Thyroid gland (tissue), 4 donors: ENCODE results near the gene C1orf167.

Experiments used
- CTCF ChIP-seq, 6 experiments: fragments of 200-600 bp in 3 of 6; fragments of 450-650 bp in 3 of 6; sonication (generic) in 3 of 6; IDR thresholded peaks; one replicate each; pipeline ENCODE4 v1.5.1; 2016 to 2019; ENCODE audit warnings: antibody characterized with exemption in 6 of 6, mild to moderate bottlenecking in 2 of 6, inconsistent platforms in 1 of 6, moderate library complexity in 1 of 6
- POLR2A ChIP-seq, 2 donors: fragments of 450-650 bp; IDR thresholded peaks; one replicate each; pipeline ENCODE4 v1.6.1; 2017; ENCODE audit warnings: antibody characterized with exemption in 2 of 2, mild to moderate bottlenecking in 2 of 2, moderate library complexity in 1 of 2

DNA sequence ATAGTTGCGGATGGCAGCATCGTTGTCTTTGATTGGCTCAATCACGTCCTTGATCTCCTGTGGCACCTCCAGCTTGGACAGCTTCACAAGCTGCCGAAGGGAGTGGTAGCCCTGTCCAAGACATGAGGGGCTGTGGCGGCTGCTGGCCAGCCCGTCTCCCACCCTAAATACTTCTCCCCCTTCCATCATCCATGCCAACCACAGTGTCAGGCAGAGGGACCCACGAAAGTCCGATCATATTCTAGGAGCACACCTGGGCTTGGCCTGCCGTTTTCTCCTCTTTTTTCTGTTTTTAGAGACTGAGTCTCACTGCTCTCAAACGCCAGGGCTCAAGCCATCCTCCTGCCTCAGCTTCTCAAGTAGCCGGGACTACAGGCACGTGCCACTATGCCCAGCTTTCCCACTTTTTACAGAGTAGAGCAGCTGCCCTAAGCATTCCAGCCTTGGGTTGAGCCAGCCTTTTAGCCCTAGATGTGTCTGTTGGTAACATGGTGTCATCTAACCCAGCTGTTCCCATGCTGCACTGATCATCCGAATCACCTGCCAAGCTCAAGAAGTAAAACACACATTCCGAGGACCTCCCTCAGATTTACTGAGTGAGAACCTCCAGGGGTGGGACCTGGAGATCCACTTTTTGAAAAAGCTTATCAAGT, 33.4 kb downstream of the C1orf167 start:
- TF ChIP-seq CTCF (IDR thresholded peaks at IDR 0.05) (no peak), POLR2A (IDR thresholded peaks at IDR 0.05) (no peak)
